ENCODE results near the gene DYRK1A. TPM values are rescaled to one million over a fixed set of nuclear protein-coding genes. Genes with fewer than 3 reads are reported as not detected.
A peak's percentile ranks its signal among the peaks of the same experiment; 100 is the strongest.

The DYRK1A gene
- total RNA-seq, 6 experiments from 2014 or later = 35.8 to 47.3 (median 42.5) TPM

DNA sequence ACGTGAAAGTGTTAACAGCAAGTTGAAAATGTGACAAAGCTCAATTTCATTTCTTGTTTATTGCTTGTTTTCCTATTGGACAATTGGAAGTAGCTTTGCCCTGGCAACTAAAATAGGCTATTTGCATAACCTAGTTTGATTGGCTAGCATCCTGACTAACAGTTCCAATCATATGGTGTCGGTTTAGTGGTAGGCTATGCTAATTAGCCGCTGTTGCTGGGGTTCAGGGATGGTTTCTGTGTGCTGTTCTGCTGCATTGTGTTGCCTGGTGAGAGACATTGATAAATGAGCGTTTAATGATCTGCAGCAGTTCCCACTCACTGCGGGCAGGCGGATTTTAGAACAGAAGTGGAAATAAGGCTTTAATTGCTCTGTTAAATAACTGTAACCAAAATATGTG, 68.5 kb downstream of the DYRK1A start:
- peaks cover 5% of the 10 kb centered on the region for H3K27me3 Mint-ChIP-seq (ENCODE audit: insufficient read depth)
- H3K4me1 Mint-ChIP-seq (ENCODE audit: low read depth) = peaks cover 26% of the 10 kb centered on the region
- H3K9me3 Mint-ChIP-seq = no peaks in the 10 kb centered on the region
- TF ChIP-seq, protein P1, sequence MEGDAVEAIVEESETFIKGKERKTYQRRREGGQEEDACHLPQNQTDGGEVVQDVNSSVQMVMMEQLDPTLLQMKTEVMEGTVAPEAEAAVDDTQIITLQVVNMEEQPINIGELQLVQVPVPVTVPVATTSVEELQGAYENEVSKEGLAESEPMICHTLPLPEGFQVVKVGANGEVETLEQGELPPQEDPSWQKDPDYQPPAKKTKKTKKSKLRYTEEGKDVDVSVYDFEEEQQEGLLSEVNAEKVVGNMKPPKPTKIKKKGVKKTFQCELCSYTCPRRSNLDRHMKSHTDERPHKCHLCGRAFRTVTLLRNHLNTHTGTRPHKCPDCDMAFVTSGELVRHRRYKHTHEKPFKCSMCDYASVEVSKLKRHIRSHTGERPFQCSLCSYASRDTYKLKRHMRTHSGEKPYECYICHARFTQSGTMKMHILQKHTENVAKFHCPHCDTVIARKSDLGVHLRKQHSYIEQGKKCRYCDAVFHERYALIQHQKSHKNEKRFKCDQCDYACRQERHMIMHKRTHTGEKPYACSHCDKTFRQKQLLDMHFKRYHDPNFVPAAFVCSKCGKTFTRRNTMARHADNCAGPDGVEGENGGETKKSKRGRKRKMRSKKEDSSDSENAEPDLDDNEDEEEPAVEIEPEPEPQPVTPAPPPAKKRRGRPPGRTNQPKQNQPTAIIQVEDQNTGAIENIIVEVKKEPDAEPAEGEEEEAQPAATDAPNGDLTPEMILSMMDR (IDR thresholded peaks at IDR 0.05) = no peak
- H3K27ac Mint-ChIP-seq = no peak overlapping the region
- H3K4me3 Mint-ChIP-seq = no peak overlapping the region
- DNase-seq = peak; percentile 51
- peaks cover 28% of the 10 kb centered on the region for H3K36me3 Mint-ChIP-seq (ENCODE audit: low read depth)

DNA sequence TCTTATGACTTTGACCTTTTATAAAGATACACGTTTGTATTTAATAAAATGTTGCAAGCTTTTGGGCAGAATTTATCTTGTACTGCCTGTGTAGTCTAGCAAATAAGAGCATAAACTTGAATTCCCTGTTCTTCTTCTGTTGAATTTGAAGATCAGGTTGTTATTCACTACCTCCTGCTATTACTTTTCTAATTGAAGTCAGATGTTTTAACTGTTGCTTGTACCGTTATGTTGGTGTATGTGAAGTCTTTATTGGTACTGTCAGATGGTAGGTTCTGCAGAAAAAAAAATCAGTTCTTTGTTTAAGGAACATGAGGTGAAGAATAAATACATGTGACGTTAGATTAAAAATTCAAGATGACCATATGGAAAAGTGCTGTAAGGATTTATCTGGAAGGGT, 69.1 kb downstream of the DYRK1A start:
- no peak overlapping the region for H3K4me3 Mint-ChIP-seq
- TF ChIP-seq, protein P1 (IDR thresholded peaks at IDR 0.05) = no peak
- H3K27ac Mint-ChIP-seq = no peak overlapping the region
- H3K4me1 Mint-ChIP-seq (ENCODE audit: low read depth) = peaks cover 23% of the 10 kb centered on the region
- H3K9me3 Mint-ChIP-seq = no peaks in the 10 kb centered on the region
- peaks cover 5% of the 10 kb centered on the region for H3K27me3 Mint-ChIP-seq (ENCODE audit: insufficient read depth)
- peaks cover 24% of the 10 kb centered on the region for H3K36me3 Mint-ChIP-seq (ENCODE audit: low read depth)
- no peak for DNase-seq

DNA sequence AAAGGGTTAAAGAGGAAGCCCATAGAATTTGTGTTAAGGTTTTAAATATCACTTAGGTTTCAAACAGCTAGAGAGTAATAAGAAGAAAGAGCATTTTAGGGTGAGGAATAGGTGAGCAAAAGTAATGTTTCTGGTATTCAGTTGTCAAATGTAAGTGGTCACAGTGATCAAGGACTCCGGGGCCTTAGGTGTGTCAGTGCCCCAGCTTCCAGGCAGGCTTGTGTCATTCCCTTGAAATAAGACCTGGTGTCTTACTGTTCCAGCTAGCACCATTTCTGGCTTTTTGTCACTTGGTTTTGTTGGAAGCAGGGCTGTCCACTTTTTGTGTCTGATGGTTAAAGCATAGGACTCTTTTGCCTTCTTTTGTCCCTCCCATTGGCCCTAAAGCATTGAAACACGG, 69.6 kb downstream of the DYRK1A start:
- H3K4me1 Mint-ChIP-seq (ENCODE audit: low read depth) = peaks cover 23% of the 10 kb centered on the region
- no peak overlapping the region for H3K4me3 Mint-ChIP-seq
- TF ChIP-seq, protein P1 (IDR thresholded peaks at IDR 0.05) = no peak
- no peak overlapping the region for H3K27ac Mint-ChIP-seq
- DNase-seq = no peak
- peaks cover 3% of the 10 kb centered on the region; the same call in 1 of the 2 replicates for H3K27me3 Mint-ChIP-seq (ENCODE audit: insufficient read depth)
- no peaks in the 10 kb centered on the region for H3K9me3 Mint-ChIP-seq
- H3K36me3 Mint-ChIP-seq (ENCODE audit: low read depth) = peaks cover 24% of the 10 kb centered on the region

DNA sequence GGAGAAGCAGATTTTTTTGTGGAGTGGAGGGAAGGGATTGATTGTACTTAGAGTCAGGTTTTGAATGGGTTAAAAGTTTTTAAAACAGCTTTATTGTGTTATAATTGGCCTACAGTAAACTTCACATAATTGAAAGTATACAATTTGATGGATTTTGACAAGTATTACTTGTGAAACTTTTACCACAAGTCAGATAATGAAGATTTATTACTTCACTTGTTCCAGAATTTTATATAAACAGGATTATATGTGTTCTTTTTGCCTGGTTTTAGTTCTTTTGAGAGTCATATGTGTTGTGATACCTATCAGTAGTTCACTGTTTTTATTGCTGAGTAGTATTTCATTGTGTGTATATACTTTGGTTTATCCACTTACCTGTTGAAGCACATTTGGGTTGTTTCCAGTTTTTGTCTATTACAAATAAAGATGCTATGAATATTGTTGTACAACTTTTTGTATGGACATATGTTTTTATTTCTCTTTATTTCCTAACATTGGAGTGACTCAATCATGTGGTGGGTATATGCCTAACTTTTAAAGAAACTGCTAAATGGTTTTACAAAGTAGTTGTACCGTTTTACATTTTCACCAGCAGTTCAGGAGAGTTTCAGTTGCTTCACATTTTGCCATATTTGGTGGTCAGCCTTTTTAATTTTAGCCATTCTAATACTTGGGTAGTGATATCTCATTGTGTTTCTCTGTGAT, 71.0 kb downstream of the DYRK1A start:
- DNase-seq = no peak
- TF ChIP-seq, protein P1 (IDR thresholded peaks at IDR 0.05) = no peak
- Mint-ChIP-seq H3K4me3 (no peak overlapping the region), H3K36me3 (ENCODE audit: low read depth) (peaks cover 28% of the 10 kb centered on the region), H3K9me3 (no peaks in the 10 kb centered on the region), H3K27me3 (ENCODE audit: insufficient read depth) (no peaks in the 10 kb centered on the region), H3K4me1 (ENCODE audit: low read depth) (peaks cover 36% of the 10 kb centered on the region), H3K27ac (no peak overlapping the region)

DNA sequence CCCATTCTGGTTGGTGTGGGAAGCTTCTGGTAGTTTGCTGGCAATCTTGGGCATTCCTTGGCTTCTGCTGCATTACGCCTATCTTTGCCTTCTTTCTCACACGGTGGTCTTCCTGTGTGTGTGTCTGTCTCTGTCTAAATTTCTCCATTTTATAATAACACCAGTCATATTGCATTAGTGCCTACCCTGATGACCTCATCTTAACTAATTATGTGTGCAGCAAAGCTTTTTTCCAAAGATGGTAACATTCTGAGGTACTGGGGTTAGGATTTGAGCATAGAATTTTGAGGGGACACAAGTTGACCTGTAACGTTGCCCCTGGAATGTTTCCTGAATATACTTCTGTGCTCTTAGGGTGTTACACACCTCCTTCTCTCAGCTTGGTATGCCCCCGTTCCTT, 77.1 kb downstream of the DYRK1A start:
- Mint-ChIP-seq H3K4me3 (no peak overlapping the region), H3K27ac (peak overlapping the region; percentile 38), H3K27me3 (ENCODE audit: insufficient read depth) (no peaks in the 10 kb centered on the region; the same call in 1 of the 2 replicates), H3K4me1 (ENCODE audit: low read depth) (peaks cover 65% of the 10 kb centered on the region), H3K9me3 (no peaks in the 10 kb centered on the region), H3K36me3 (ENCODE audit: low read depth) (peaks cover 28% of the 10 kb centered on the region)
- TF ChIP-seq, protein P1 (IDR thresholded peaks at IDR 0.05) = no peak
- DNase-seq = no peak

Data from HFFc6 (cell line).